ENCODE results near the gene FAM114A1.

DNA sequence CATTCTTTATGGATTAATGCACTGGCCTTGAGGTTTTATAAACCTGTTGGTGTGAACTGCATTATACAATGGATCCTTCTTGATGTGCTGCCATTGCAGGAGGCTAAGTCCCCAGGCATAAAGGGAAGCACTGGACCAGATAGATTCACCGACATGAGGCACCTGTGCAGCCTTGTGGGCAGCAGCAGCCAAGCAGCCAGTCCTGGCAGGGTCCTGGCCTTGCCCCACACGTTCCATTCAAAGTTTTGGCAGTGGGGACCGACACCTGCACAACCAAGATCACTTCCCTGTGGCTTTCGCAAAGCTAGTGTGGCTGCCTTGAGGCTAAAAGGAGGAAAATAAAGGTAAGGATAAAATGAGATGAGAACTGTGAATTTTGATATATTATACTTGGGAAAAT lies 111.5 kb downstream of the FAM114A1 start:
- TF ChIP-seq RAD21 (conservative IDR thresholded peaks at IDR 0.05) (no peak), SMC3 (conservative IDR thresholded peaks at IDR 0.05; ENCODE audit: poor library complexity) (no peak), EZH2 (IDR thresholded peaks at IDR 0.05; ENCODE audit: borderline replicate concordance, insufficient read depth, low read length, poor library complexity, severe bottlenecking) (no peak)
- TF ChIP-seq, protein P1, sequence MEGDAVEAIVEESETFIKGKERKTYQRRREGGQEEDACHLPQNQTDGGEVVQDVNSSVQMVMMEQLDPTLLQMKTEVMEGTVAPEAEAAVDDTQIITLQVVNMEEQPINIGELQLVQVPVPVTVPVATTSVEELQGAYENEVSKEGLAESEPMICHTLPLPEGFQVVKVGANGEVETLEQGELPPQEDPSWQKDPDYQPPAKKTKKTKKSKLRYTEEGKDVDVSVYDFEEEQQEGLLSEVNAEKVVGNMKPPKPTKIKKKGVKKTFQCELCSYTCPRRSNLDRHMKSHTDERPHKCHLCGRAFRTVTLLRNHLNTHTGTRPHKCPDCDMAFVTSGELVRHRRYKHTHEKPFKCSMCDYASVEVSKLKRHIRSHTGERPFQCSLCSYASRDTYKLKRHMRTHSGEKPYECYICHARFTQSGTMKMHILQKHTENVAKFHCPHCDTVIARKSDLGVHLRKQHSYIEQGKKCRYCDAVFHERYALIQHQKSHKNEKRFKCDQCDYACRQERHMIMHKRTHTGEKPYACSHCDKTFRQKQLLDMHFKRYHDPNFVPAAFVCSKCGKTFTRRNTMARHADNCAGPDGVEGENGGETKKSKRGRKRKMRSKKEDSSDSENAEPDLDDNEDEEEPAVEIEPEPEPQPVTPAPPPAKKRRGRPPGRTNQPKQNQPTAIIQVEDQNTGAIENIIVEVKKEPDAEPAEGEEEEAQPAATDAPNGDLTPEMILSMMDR (IDR thresholded peaks at IDR 0.05; ENCODE audit: poor library complexity, severe bottlenecking) = no peak
